GM18507 (cell line): ENCODE measurements around the gene SAFB.
A peak's percentile ranks its signal among the peaks of the same experiment; 100 is the strongest.

Experiments
- DNase-seq: peaks from one replicate; pipeline ENCODE4 v3.0.0; 2011; ENCODE audit warnings: low read depth; ENCODE audit not compliant: insufficient read length; ENCODE audit errors: extremely low spot score
- FAIRE-seq: peaks from 2 replicates; lab custom pipeline; 2011; peaks lifted over from hg19 to GRCh38; lab: Jason Lieb, UNC

SAFB gene

GRCh38 chr19:5623397-5624017, 624 bp downstream of the SAFB start:
- FAIRE-seq (peak; percentile 21), DNase-seq (no peak)

- DNase-seq (no peak), FAIRE-seq (no peak)
Measured at GRCh38 chr19:5624018-5624663, 1.3 kb downstream of the SAFB start.

- no peak for DNase-seq
- FAIRE-seq: no peak
Measured at GRCh38 chr19:5624741-5625278, 1.9 kb downstream of the SAFB start.

- no peak for FAIRE-seq
- DNase-seq: no peak
Measured at GRCh38 chr19:5625641-5626040, 2.8 kb downstream of the SAFB start.

- DNase-seq: no peak
Measured at GRCh38 chr19:5627395-5627904, 4.6 kb downstream of the SAFB start.

GRCh38 chr19:5628461-5628860, 5.6 kb downstream of the SAFB start:
- DNase-seq: no peak
- peak; percentile 21 for FAIRE-seq

More at GRCh38 chr19:5627395-5627904, 4.6 kb downstream of the SAFB start:
- peak; percentile 82 for FAIRE-seq

GRCh38 chr19:5628919-5629481, 6.1 kb downstream of the SAFB start:
- FAIRE-seq (peak; percentile 47), DNase-seq (no peak)

- DNase-seq (no peak), FAIRE-seq (no peak)
Measured at GRCh38 chr19:5631567-5632240, 8.8 kb downstream of the SAFB start.

- FAIRE-seq: no peak
- no peak for DNase-seq
Measured at GRCh38 chr19:5632241-5632612, 9.3 kb downstream of the SAFB start.

GRCh38 chr19:5632657-5633056, 9.8 kb downstream of the SAFB start:
- FAIRE-seq: no peak
- no peak for DNase-seq

GRCh38 chr19:5635427-5635826, 12.5 kb downstream of the SAFB start:
- DNase-seq: no peak
- no peak for FAIRE-seq

GRCh38 chr19:5637971-5638370, 15.1 kb downstream of the SAFB start:
- no peak for FAIRE-seq
- no peak for DNase-seq

GRCh38 chr19:5641171-5641570, 18.3 kb downstream of the SAFB start:
- FAIRE-seq (no peak), DNase-seq (no peak)

- DNase-seq: no peak
- no peak for FAIRE-seq
Measured at GRCh38 chr19:5642204-5642603, 19.3 kb downstream of the SAFB start.

- DNase-seq: no peak
- no peak for FAIRE-seq
Measured at GRCh38 chr19:5643060-5643459, 20.2 kb downstream of the SAFB start.

GRCh38 chr19:5644037-5644436, 21.2 kb downstream of the SAFB start:
- no peak for FAIRE-seq
- DNase-seq: no peak

- no peak for DNase-seq
- no peak for FAIRE-seq
Measured at GRCh38 chr19:5645409-5645808, 22.5 kb downstream of the SAFB start.

GRCh38 chr19:5646703-5647102, 23.8 kb downstream of the SAFB start:
- no peak for FAIRE-seq
- no peak for DNase-seq

GRCh38 chr19:5648464-5648863, 25.6 kb downstream of the SAFB start:
- DNase-seq (no peak), FAIRE-seq (peak; percentile 33)

- DNase-seq (no peak), FAIRE-seq (no peak)
Measured at GRCh38 chr19:5651361-5651760, 28.5 kb downstream of the SAFB start.
